GM20431 (cell line): ENCODE results near the gene PDZRN3.

Experiments used
- in situ Hi-C: fragments of 300-500 bp; cut with MseI, MboI; formaldehyde crosslinking; loops from one replicate; pipeline ENCODE4 v1.15.0; 2020; ENCODE audit warnings: low sequenced_read_pairs; ENCODE audit not compliant: unreplicated experiment

Gene PDZRN3

GRCh38 chr3:73535931-73536330, 88.8 kb downstream of the PDZRN3 start:
- in situ Hi-C loops, result no loop called here

GRCh38 chr3:73535137-73535536, 89.6 kb downstream of the PDZRN3 start:
- in situ Hi-C loops, result no loop called here

- in situ Hi-C loops, result no loop called here
These were observed 94.7 kb downstream of the PDZRN3 start for GRCh38 chr3:73530022-73530396.

GRCh38 chr3:73529308-73530021, 95.3 kb downstream of the PDZRN3 start:
- in situ Hi-C loops, result no loop called here

GRCh38 chr3:73525591-73525990, 99.2 kb downstream of the PDZRN3 start:
- in situ Hi-C loops, result no loop called here

- in situ Hi-C loops, result no loop called here
These were observed 101.1 kb downstream of the PDZRN3 start for GRCh38 chr3:73523661-73524060.

GRCh38 chr3:73521734-73522336, 102.9 kb downstream of the PDZRN3 start:
- in situ Hi-C loops, result no loop called here

GRCh38 chr3:73520931-73521461, 103.7 kb downstream of the PDZRN3 start:
- in situ Hi-C loops, result no loop called here

- in situ Hi-C loops, result no loop called here
These were observed 108.1 kb downstream of the PDZRN3 start for GRCh38 chr3:73516631-73517030.

GRCh38 chr3:73513260-73513659, 111.5 kb downstream of the PDZRN3 start:
- in situ Hi-C loops, result no loop called here

- in situ Hi-C loops, result no loop called here
These were observed 112.9 kb downstream of the PDZRN3 start for GRCh38 chr3:73511571-73512525.

GRCh38 chr3:73510784-73511183, 114.0 kb downstream of the PDZRN3 start:
- in situ Hi-C loops, result no loop called here

GRCh38 chr3:73510334-73510733, 114.4 kb downstream of the PDZRN3 start:
- in situ Hi-C loops, result no loop called here

- in situ Hi-C loops, result no loop called here
These were observed 114.9 kb downstream of the PDZRN3 start for GRCh38 chr3:73509816-73510215.

- in situ Hi-C loops, result no loop called here
These were observed 115.7 kb downstream of the PDZRN3 start for GRCh38 chr3:73509066-73509465.

- in situ Hi-C loops, result no loop called here
These were observed 116.3 kb downstream of the PDZRN3 start for GRCh38 chr3:73508330-73508954.

GRCh38 chr3:73504852-73505251, 119.9 kb downstream of the PDZRN3 start:
- in situ Hi-C loops, result no loop called here

- in situ Hi-C loops, result no loop called here
These were observed 120.5 kb downstream of the PDZRN3 start for GRCh38 chr3:73504239-73504638.

GRCh38 chr3:73503781-73504180, 121.0 kb downstream of the PDZRN3 start:
- in situ Hi-C loops, result no loop called here
